ENCODE data around the gene SPARCL1.

SPARCL1 gene

DNA sequence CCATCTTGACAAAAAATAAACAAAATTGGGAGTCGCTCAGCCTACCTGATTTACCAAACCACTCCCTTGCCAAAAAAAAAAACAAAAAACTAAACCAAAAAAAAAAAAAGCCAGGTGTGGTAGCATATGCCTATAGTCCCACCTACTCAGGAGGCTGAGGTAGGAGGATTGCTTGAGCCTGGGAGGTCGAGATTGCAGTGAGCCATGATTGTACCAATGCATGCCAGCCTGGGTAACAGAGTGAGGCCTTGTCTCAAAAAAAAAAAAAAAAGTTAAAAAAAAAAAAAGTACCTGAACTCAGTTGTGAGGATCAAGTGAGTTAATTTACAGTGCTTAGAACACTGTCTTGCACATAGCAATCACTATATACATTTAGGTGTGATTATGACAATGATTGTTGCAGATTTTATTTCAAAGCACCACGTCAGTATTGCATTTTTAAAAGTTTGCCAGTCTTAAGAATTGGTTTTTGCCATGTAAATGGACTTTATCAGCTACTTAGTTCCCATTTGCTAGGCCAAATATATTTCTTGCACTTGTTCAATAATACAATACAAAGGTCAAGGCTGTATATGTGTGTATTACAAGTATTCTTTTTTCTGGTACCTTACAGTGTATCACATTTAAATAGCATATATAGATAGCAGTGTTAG lies 102.2 kb downstream of the SPARCL1 start:
- TF ChIP-seq FOXP2 (optimal IDR thresholded peaks at IDR 0.05; ENCODE audit: borderline replicate concordance, extremely low read depth, extremely low read length, insufficient read depth) (no peak), SIN3A (IDR thresholded peaks at IDR 0.05; ENCODE audit: borderline replicate concordance, insufficient read depth, low read length) (no peak), TAF1 (IDR thresholded peaks at IDR 0.05; ENCODE audit: borderline replicate concordance, insufficient read depth, low read length) (no peak), POLR2AphosphoS5 (IDR thresholded peaks at IDR 0.05; ENCODE audit: low read depth, low read length) (no peak)
- TF ChIP-seq, protein P1, sequence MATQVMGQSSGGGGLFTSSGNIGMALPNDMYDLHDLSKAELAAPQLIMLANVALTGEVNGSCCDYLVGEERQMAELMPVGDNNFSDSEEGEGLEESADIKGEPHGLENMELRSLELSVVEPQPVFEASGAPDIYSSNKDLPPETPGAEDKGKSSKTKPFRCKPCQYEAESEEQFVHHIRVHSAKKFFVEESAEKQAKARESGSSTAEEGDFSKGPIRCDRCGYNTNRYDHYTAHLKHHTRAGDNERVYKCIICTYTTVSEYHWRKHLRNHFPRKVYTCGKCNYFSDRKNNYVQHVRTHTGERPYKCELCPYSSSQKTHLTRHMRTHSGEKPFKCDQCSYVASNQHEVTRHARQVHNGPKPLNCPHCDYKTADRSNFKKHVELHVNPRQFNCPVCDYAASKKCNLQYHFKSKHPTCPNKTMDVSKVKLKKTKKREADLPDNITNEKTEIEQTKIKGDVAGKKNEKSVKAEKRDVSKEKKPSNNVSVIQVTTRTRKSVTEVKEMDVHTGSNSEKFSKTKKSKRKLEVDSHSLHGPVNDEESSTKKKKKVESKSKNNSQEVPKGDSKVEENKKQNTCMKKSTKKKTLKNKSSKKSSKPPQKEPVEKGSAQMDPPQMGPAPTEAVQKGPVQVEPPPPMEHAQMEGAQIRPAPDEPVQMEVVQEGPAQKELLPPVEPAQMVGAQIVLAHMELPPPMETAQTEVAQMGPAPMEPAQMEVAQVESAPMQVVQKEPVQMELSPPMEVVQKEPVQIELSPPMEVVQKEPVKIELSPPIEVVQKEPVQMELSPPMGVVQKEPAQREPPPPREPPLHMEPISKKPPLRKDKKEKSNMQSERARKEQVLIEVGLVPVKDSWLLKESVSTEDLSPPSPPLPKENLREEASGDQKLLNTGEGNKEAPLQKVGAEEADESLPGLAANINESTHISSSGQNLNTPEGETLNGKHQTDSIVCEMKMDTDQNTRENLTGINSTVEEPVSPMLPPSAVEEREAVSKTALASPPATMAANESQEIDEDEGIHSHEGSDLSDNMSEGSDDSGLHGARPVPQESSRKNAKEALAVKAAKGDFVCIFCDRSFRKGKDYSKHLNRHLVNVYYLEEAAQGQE (IDR thresholded peaks at IDR 0.05; ENCODE audit: insufficient read depth in 1 of 2, low read depth in 2 of 2, low read length in 2 of 2), result no peak

DNA sequence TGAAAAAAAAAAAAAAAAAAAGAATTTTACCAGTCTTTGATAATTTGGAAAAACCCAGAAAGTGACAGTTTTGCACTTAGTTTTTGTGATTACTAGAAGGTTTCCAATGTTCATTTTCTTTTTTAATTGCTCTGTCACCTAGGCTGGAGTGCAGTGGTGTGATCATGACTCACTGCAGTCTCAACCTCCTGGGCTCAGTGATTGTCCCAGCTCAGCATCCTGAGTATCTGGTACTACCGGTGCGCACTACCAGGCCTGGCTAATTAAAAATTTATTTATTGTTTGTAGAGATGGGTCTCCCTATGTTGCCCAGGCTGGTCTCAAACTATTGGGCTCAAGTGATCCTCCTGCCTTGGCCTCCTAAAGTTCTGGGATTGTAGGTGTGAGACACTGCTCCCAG lies 103.5 kb downstream of the SPARCL1 start:
- TF ChIP-seq SIN3A (IDR thresholded peaks at IDR 0.05; ENCODE audit: borderline replicate concordance, insufficient read depth, low read length) (no peak), TAF1 (IDR thresholded peaks at IDR 0.05; ENCODE audit: borderline replicate concordance, insufficient read depth, low read length) (no peak)

All from PFSK-1 (cell line).